PC-3 (cell line): ENCODE data around the gene PITPNM3.

ENCODE experiments used
- EZH2 ChIP-seq: fragments of 300-600 bp; sonication (generic); IDR thresholded peaks from one replicate; pipeline ENCODE4 v1.6.1; 2017; ENCODE audit warnings: antibody characterized with exemption, mild to moderate bottlenecking, low read length; ENCODE audit not compliant: unreplicated experiment
- EZH2phosphoT487 ChIP-seq: fragments of 300-600 bp; sonication (generic); IDR thresholded peaks from 2 replicates; pipeline ENCODE4 v1.6.1; 2018; ENCODE audit warnings: mild to moderate bottlenecking, antibody characterized with exemption, low read length, borderline replicate concordance
- TF ChIP-seq, protein P1 (sequence below): fragments of 300-600 bp; sonication (generic); conservative IDR thresholded peaks from 2 replicates; pipeline ENCODE4 v1.5.1; 2017; ENCODE audit warnings: antibody characterized with exemption, low read depth, mild to moderate bottlenecking, low read length

DNA sequence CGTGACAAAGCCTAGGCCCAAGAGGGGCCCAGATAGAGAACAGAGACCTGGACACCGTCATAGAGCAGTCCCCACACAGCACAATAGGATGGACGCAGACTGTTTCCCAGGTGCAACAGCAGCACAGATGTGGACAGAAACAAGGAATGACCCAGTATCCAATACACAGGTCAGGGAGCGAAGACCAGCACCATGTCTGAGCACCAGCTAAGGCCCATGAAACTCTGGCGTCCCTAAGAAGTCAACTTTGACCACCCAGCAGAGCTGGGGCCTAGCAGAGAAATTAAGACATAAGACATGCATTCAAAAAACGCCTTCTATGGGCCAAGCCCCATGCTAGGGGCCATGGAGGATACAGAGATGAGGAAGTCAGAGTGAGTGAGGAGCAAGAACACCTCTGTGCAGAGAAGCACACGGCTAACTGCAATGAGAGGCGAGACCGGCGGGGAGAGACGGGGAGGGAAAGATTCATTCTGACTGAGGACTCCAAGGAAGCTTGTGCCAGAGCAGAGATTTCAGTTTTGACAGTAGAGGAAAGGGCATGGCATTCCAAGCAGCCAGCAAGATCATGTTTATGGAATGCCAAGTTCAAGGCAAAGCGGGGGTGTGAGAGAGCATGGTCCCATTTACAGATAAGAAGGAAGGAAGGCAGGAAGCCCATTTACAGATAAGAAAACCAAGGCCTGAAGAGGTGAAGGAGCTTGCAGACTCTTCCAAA is 50.8 kb downstream of the PITPNM3 start:
- TF ChIP-seq, protein P1, sequence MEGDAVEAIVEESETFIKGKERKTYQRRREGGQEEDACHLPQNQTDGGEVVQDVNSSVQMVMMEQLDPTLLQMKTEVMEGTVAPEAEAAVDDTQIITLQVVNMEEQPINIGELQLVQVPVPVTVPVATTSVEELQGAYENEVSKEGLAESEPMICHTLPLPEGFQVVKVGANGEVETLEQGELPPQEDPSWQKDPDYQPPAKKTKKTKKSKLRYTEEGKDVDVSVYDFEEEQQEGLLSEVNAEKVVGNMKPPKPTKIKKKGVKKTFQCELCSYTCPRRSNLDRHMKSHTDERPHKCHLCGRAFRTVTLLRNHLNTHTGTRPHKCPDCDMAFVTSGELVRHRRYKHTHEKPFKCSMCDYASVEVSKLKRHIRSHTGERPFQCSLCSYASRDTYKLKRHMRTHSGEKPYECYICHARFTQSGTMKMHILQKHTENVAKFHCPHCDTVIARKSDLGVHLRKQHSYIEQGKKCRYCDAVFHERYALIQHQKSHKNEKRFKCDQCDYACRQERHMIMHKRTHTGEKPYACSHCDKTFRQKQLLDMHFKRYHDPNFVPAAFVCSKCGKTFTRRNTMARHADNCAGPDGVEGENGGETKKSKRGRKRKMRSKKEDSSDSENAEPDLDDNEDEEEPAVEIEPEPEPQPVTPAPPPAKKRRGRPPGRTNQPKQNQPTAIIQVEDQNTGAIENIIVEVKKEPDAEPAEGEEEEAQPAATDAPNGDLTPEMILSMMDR: no peak
- TF ChIP-seq EZH2: no peak
- no peak for TF ChIP-seq EZH2phosphoT487
